PC-3 (cell line): ENCODE data around the gene RALB. TPM values are rescaled to one million over a fixed set of nuclear protein-coding genes. Genes with fewer than 3 reads are reported as not detected.

Experiments
- ATAC-seq: fragments of 200-7000 bp; cut with Tn5 transposase; 2 replicates; pipeline ENCODE4 v1.9.1; 2020; ENCODE audit warnings: mild to moderate bottlenecking, moderate library complexity
- BruUV-seq: library from RNA; stranded (reverse); fragments of 400-500 nt; replicated peaks from 2 replicates; lab custom pipeline; 2021; lab: Mats Ljungman, UMichigan
- CTCF ChIA-PET: fragments of 300-600 bp; sonication (Branson Sonifier 250); formaldehyde crosslinking; loops from one replicate; lab custom pipeline; 2022; ENCODE audit warnings: antibody characterized with exemption; lab: Charles Lee
- POLR2A ChIA-PET: fragments of 300-600 bp; sonication (Branson Sonifier 250); formaldehyde crosslinking; loops from one replicate; lab custom pipeline; 2022; ENCODE audit warnings: antibody characterized with exemption; ENCODE audit not compliant: unreplicated experiment; lab: Charles Lee
- DNase-seq: peaks from one replicate; pipeline ENCODE4 v3.0.0-alpha.2; 2015
- H2AFZ ChIP-seq: fragments of 300-600 bp; sonication (generic); 2 replicates; pipeline ENCODE4 v1.6.0; 2016; ENCODE audit warnings: antibody characterized with exemption, low read length
- H3F3A ChIP-seq: fragments of 300-600 bp; sonication (generic); one replicate; pipeline ENCODE4 v1.6.0; 2017; ENCODE audit warnings: antibody characterized with exemption, low read length, control low read depth, mild to moderate bottlenecking; ENCODE audit not compliant: unreplicated experiment
- H3K27ac ChIP-seq: fragments of 300-600 bp; sonication (generic); 2 replicates; pipeline ENCODE4 v1.5.1; 2016; ENCODE audit warnings: mild to moderate bottlenecking, low read length
- H3K27me3 ChIP-seq: fragments of 300-600 bp; sonication (generic); 2 replicates; pipeline ENCODE4 v1.6.1; 2016; ENCODE audit warnings: low read length, mixed read lengths
- H3K36me3 ChIP-seq: fragments of 300-600 bp; sonication (generic); 2 replicates; pipeline ENCODE4 v1.6.1; 2016; ENCODE audit warnings: low read depth, mixed run types, low read length, mixed read lengths
- H3K4me1 ChIP-seq: fragments of 300-600 bp; sonication (generic); 2 replicates; pipeline ENCODE4 v1.5.1; 2016; ENCODE audit warnings: low read length; ENCODE audit not compliant: insufficient read depth
- H3K4me2 ChIP-seq: fragments of 300-600 bp; sonication (generic); 2 replicates; pipeline ENCODE4 v1.6.0; 2016; ENCODE audit warnings: low read length
- H3K4me3 ChIP-seq: fragments of 300-600 bp; sonication (generic); 2 replicates; pipeline ENCODE4 v1.5.1; 2016; ENCODE audit warnings: mild to moderate bottlenecking, low read length, mixed read lengths
- H3K79me2 ChIP-seq: fragments of 300-600 bp; sonication (generic); 2 replicates; pipeline ENCODE4 v1.6.1; 2017; ENCODE audit warnings: low read length, mixed read lengths
- H3K9ac ChIP-seq: fragments of 300-600 bp; sonication (generic); 2 replicates; pipeline ENCODE4 v1.6.0; 2016; ENCODE audit warnings: mild to moderate bottlenecking, low read length
- H3K9me2 ChIP-seq: fragments of 300-600 bp; sonication (generic); replicated peaks from 2 replicates; pipeline ENCODE4 v1.6.1; 2016; ENCODE audit warnings: mixed run types, low read length, mixed read lengths
- H3K9me3 ChIP-seq: fragments of 300-600 bp; sonication (generic); 2 replicates; pipeline ENCODE4 v1.6.1; 2016; ENCODE audit warnings: low read length, mixed read lengths
- H4K20me1 ChIP-seq: fragments of 300-600 bp; sonication (generic); 2 replicates; pipeline ENCODE4 v1.6.1; 2016; ENCODE audit warnings: low read length, mixed read lengths
- CTCF ChIP-seq: fragments of 300-600 bp; sonication (generic); conservative IDR thresholded peaks from 2 replicates; pipeline ENCODE4 v1.5.1; 2017; ENCODE audit warnings: antibody characterized with exemption, low read depth, mild to moderate bottlenecking, low read length
- EZH2 ChIP-seq: fragments of 300-600 bp; sonication (generic); IDR thresholded peaks from one replicate; pipeline ENCODE4 v1.6.1; 2017; ENCODE audit warnings: antibody characterized with exemption, mild to moderate bottlenecking, low read length; ENCODE audit not compliant: unreplicated experiment
- EZH2phosphoT487 ChIP-seq: fragments of 300-600 bp; sonication (generic); IDR thresholded peaks from 2 replicates; pipeline ENCODE4 v1.6.1; 2018; ENCODE audit warnings: mild to moderate bottlenecking, antibody characterized with exemption, low read length, borderline replicate concordance
- intact Hi-C: fragments of 100-400 bp; cut with micrococcal nuclease; formaldehyde crosslinking; loops from 2 replicates; pipeline ENCODE4 v1.9.0; 2023
- total RNA-seq: library from RNA; depleted of rRNA; stranded (reverse); fragments of >200 nt; gene quantifications from 2 replicates; pipeline ENCODE4 v1.2.3, GENCODE V29; 2014

Gene RALB
- total RNA-seq, 1 experiment from 2014 or later = 57.9 TPM

- H3K27me3 ChIP-seq = no peaks in the 10 kb centered on the region
- peaks cover 13% of the 10 kb centered on the region; the same call in 1 of the 2 replicates for H3K36me3 ChIP-seq
- no peaks in the 10 kb centered on the region for H3K4me1 ChIP-seq
- no peak for DNase-seq
- intact Hi-C loops = no loop called here
- TF ChIP-seq EZH2phosphoT487 (no peak), CTCF (no peak), EZH2 (no peak)
- no peak overlapping the region for H3K4me3 ChIP-seq
- no peak for ATAC-seq
- no peaks in the 10 kb centered on the region for H3F3A ChIP-seq
- H3K4me2 ChIP-seq = no peak overlapping the region
- H3K27ac ChIP-seq = no peak overlapping the region
- H4K20me1 ChIP-seq = no peaks in the 10 kb centered on the region
- H3K9ac ChIP-seq = no peak overlapping the region
- H2AFZ ChIP-seq = no peak overlapping the region
- H3K79me2 ChIP-seq = no peaks in the 10 kb centered on the region
- H3K9me3 ChIP-seq = no peaks in the 10 kb centered on the region
- CTCF ChIA-PET = no interaction called here
- POLR2A ChIA-PET = no interaction called here
- BruUV-seq = no TSS peak
- no peaks in the 10 kb centered on the region for H3K9me2 ChIP-seq
Measured at GRCh38 chr2:120299561-120299960, 46.9 kb downstream of the RALB start.

GRCh38 chr2:120300385-120300784, 47.7 kb downstream of the RALB start:
- H4K20me1 ChIP-seq = no peaks in the 10 kb centered on the region
- H2AFZ ChIP-seq = no peak overlapping the region
- H3K4me3 ChIP-seq = no peak overlapping the region
- H3F3A ChIP-seq = no peaks in the 10 kb centered on the region
- H3K4me1 ChIP-seq = no peaks in the 10 kb centered on the region
- intact Hi-C loops = no loop called here
- peaks cover 10% of the 10 kb centered on the region; the same call in 1 of the 2 replicates for H3K36me3 ChIP-seq
- no peak overlapping the region for H3K9ac ChIP-seq
- ATAC-seq = no peak
- ChIA-PET POLR2A (no interaction called here), CTCF (no interaction called here)
- H3K27ac ChIP-seq = no peak overlapping the region
- no peak overlapping the region for H3K4me2 ChIP-seq
- no peak for TF ChIP-seq EZH2
- no peak for TF ChIP-seq CTCF
- TF ChIP-seq EZH2phosphoT487 = no peak
- no peak for DNase-seq
- no peaks in the 10 kb centered on the region for H3K9me3 ChIP-seq
- BruUV-seq = no TSS peak
- no peaks in the 10 kb centered on the region for H3K27me3 ChIP-seq
- no peaks in the 10 kb centered on the region for H3K79me2 ChIP-seq
- H3K9me2 ChIP-seq = no peaks in the 10 kb centered on the region

- intact Hi-C loops = no loop called here
- H3K4me2 ChIP-seq = no peak overlapping the region
- H3K79me2 ChIP-seq = no peaks in the 10 kb centered on the region
- TF ChIP-seq CTCF (no peak), EZH2phosphoT487 (no peak), EZH2 (no peak)
- ChIA-PET POLR2A (interaction anchor here (0.7 kb wide), 1 partner anchor 785 kb away, joined by 4 read pairs; no protein-coding TSS in a partner anchor), CTCF (no interaction called here)
- no peaks in the 10 kb centered on the region for H4K20me1 ChIP-seq
- no peak overlapping the region for H2AFZ ChIP-seq
- no peaks in the 10 kb centered on the region for H3F3A ChIP-seq
- no peak overlapping the region for H3K27ac ChIP-seq
- H3K9ac ChIP-seq = no peak overlapping the region
- no peaks in the 10 kb centered on the region for H3K9me2 ChIP-seq
- no TSS peak for BruUV-seq
- DNase-seq (no peak), ATAC-seq (no peak)
- H3K9me3 ChIP-seq = no peaks in the 10 kb centered on the region
- H3K4me1 ChIP-seq = no peaks in the 10 kb centered on the region
- no peak overlapping the region for H3K4me3 ChIP-seq
- peaks cover 3% of the 10 kb centered on the region; the same call in 1 of the 2 replicates for H3K36me3 ChIP-seq
- H3K27me3 ChIP-seq = no peaks in the 10 kb centered on the region
Measured at GRCh38 chr2:120301284-120301683, 48.6 kb downstream of the RALB start.
